SHP77 (cell line): ENCODE data around the gene B3GALT6.

Experiments used
- DNase-seq, 2 experiments: peaks; one replicate each; lab custom pipeline; 2025; lab: John Stamatoyannopoulos, UW

B3GALT6 gene

GRCh38 chr1:1202831-1203560 lies 29.0 kb upstream of the B3GALT6 start:
- no peak for DNase-seq

GRCh38 chr1:1203561-1204424 lies 28.2 kb upstream of the B3GALT6 start:
- DNase-seq = no peak

GRCh38 chr1:1204425-1204920 lies 27.6 kb upstream of the B3GALT6 start:
- no peak for DNase-seq

- no peak for DNase-seq
Measured at GRCh38 chr1:1204998-1205768, 26.9 kb upstream of the B3GALT6 start.

- no peak for DNase-seq
Measured at GRCh38 chr1:1205769-1206375, 26.2 kb upstream of the B3GALT6 start.

- DNase-seq = no peak
Measured at GRCh38 chr1:1206376-1206965, 25.6 kb upstream of the B3GALT6 start, which contains the start of gene TNFRSF18. TSS of gene TNFRSF18 (minus strand) at chr1:1206592. CDS start at chr1:1206571, 21 bp downstream.

- DNase-seq = no peak
Measured at GRCh38 chr1:1206966-1207531, 25.0 kb upstream of the B3GALT6 start.

GRCh38 chr1:1207571-1207892 lies 24.5 kb upstream of the B3GALT6 start:
- no peak for DNase-seq

GRCh38 chr1:1208713-1209433 lies 23.2 kb upstream of the B3GALT6 start:
- DNase-seq = no peak

GRCh38 chr1:1210726-1211540 lies 21.1 kb upstream of the B3GALT6 start:
- no peak for DNase-seq

GRCh38 chr1:1211541-1212441 lies 20.2 kb upstream of the B3GALT6 start:
- no peak for DNase-seq

- no peak for DNase-seq
Measured at GRCh38 chr1:1212780-1213344, 19.2 kb upstream of the B3GALT6 start.

GRCh38 chr1:1213345-1214265 lies 18.4 kb upstream of the B3GALT6 start, which contains the start of gene TNFRSF4:
TSS of gene TNFRSF4 (minus strand) at chr1:1214153. CDS start at chr1:1214127, 26 bp downstream.
- DNase-seq = no peak

GRCh38 chr1:1215080-1215676 lies 16.9 kb upstream of the B3GALT6 start:
- no peak for DNase-seq

GRCh38 chr1:1215881-1216605 lies 16.0 kb upstream of the B3GALT6 start:
- no peak for DNase-seq
